Epithelial cell of proximal tubule (primary cell): ENCODE results near the gene ADO. TPM values are rescaled to one million over a fixed set of nuclear protein-coding genes. Genes with fewer than 3 reads are reported as not detected.

ENCODE experiments used
- DNase-seq: peaks from one replicate; pipeline ENCODE4 v3.0.0-alpha.2; 2011; ENCODE audit warnings: low read depth
- H3K4me3 ChIP-seq: 2 replicates; pipeline ENCODE4 v1.5.1; 2011; ENCODE audit warnings: low read depth, mild to moderate bottlenecking, low read length
- CTCF ChIP-seq: conservative IDR thresholded peaks from 2 replicates; pipeline ENCODE4 v1.5.1; 2012; ENCODE audit warnings: low read depth, mild to moderate bottlenecking, low read length
- total RNA-seq: library from RNA; depleted of rRNA; stranded (reverse); fragments of >200 nt; gene quantifications from 2 replicates; pipeline ENCODE4 v1.2.3, GENCODE V29; 2015

ADO gene
- total RNA-seq, 1 donor from 2014 or later: 19.8 TPM

DNA sequence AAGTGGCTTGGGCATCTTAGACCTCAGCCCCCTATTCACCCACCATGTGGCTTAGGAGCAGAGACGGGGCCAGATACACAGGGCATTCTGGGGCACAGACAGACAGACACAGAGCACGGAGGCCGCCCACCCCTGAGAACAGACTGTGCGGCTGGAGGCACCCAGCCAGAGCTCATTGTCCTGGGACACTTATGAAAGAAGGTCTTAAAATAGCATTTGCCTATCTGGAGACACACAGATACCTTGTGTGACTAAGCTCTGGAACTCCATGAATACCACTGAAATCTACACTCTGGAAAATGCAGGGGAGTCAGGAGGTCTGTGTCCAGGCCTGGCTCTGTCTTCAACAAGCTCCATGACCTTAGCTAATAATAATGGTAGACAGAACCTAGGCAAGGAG is 41.4 kb upstream of the ADO start:
- TF ChIP-seq CTCF: no peak
- H3K4me3 ChIP-seq: no peak overlapping the region
- DNase-seq: no peak

GRCh38 chr10:62764011-62764410 is 40.5 kb upstream of the ADO start:
- no peak for DNase-seq
- H3K4me3 ChIP-seq: no peak overlapping the region
- no peak for TF ChIP-seq CTCF

DNA sequence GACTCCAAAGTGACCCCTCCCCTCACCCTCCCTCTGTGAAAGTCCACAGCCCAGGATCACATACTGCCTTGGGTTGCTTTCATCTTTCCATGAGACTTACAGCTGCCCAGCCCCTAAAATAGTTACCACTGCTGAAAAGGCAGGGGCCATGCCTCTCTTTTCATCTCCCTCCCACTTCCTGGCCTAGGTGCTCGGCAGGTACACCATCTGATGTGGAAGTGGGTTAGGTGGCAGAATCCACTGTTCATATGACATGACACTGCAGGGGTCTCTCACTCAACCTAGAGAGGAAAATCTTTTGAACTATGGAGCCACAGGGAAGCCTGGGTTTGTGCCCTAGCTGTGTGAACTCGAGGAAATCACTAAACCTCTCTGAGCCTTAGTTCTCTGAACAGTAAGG is 38.8 kb upstream of the ADO start:
- TF ChIP-seq CTCF: no peak
- H3K4me3 ChIP-seq: no peak overlapping the region
- no peak for DNase-seq

- no peak overlapping the region for H3K4me3 ChIP-seq
- no peak for TF ChIP-seq CTCF
- no peak for DNase-seq
Measured at GRCh38 chr10:62766386-62766785, 38.1 kb upstream of the ADO start.

GRCh38 chr10:62769574-62770242 is 34.8 kb upstream of the ADO start:
- TF ChIP-seq CTCF: no peak
- no peak for DNase-seq
- no peak overlapping the region for H3K4me3 ChIP-seq

- H3K4me3 ChIP-seq: no peak overlapping the region
- TF ChIP-seq CTCF: no peak
- DNase-seq: no peak
Measured at GRCh38 chr10:62772186-62772974, 32.1 kb upstream of the ADO start.

DNA sequence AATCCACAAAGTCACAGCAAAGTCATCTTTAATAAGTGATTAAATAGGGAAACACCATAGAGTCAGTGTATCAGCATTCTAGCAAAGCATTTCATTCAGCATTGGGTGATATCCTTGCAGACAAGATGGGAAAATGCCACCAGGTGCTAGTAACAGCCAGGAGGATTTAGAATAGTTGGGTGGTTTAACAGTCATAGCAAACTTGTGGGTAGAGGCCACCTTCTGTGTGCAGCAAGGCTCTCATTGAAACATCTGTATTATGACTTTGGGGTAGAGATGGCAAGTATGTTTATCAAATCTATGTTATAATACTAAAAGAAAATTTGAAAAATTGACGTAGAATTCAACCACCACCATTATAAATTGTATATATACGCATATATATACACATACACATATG is 26.4 kb upstream of the ADO start:
- DNase-seq: no peak
- no peak for TF ChIP-seq CTCF
- H3K4me3 ChIP-seq: no peak overlapping the region
